Measurements from ENCODE around the gene MAIP1. TPM values are rescaled to one million over a fixed set of nuclear protein-coding genes. Genes with fewer than 3 reads are reported as not detected.
A peak's percentile ranks its signal among the peaks of the same experiment; 100 is the strongest.
"Not testable (repeated sequence)": the region's sequence is repeated elsewhere in the genome, so short reads cannot be mapped to it uniquely, and the experiment has no call there.

MAIP1 gene
- polyA plus RNA-seq, 2 of the 4 experiments (the other 2 are of a cell fraction) = 36.9 to 50.9 TPM

DNA sequence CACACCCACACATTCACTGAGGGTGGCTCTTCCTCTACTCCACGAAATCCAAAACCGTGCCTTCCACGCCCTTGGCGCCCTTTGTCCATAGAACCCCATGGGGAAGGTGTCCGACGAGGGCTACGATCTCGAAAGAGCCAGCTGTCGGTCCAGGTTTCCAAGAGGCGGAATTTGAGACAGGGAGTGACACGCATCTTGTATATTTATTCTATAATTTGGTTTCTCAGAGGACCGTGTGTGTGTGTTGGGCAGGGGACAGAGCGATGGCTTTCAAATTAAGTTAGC is 43.6 kb upstream of the MAIP1 start:
- H3K9me3 ChIP-seq = peaks cover 4% of the 10 kb centered on the region; the same call in 2 of the 3 replicates
- H3K4me3 ChIP-seq = peak overlapping the region; percentile 55
- peak overlapping the region; percentile 88 to 97 for H3K27ac ChIP-seq
- no peak for ATAC-seq
- FAIRE-seq = no peak
- WGBS (ENCODE audit: missing lambda C conversion rate) = under 1% methylated on average over 13 of the region's 13 CpGs
- no peak for TF ChIP-seq ZSCAN20 (CRISPR knock-in tag; IDR thresholded peaks at IDR 0.05)
- TF ChIP-seq MYC (IDR thresholded peaks at IDR 0.05; ENCODE audit: borderline replicate concordance, low read length) = 0 out of 2 replicates have a peak, but pooled peaks have one; percentile 23
- TF ChIP-seq, protein P1, sequence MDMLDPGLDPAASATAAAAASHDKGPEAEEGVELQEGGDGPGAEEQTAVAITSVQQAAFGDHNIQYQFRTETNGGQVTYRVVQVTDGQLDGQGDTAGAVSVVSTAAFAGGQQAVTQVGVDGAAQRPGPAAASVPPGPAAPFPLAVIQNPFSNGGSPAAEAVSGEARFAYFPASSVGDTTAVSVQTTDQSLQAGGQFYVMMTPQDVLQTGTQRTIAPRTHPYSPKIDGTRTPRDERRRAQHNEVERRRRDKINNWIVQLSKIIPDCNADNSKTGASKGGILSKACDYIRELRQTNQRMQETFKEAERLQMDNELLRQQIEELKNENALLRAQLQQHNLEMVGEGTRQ (IDR thresholded peaks at IDR 0.05) = no peak
- no peak for TF ChIP-seq POLR2AphosphoS2 (conservative IDR thresholded peaks at IDR 0.05; ENCODE audit: low read length)
- TF ChIP-seq FOSL2 (IDR thresholded peaks at IDR 0.05) = no peak
- no peak for TF ChIP-seq FOSL2 (CRISPR knock-in tag; IDR thresholded peaks at IDR 0.05)
- TF ChIP-seq BHLHE40 (IDR thresholded peaks at IDR 0.05; ENCODE audit: low read depth, low read length) = no peak
- POLR2A ChIA-PET = interaction anchor here (0.7 kb wide), 1 partner anchor 15 kb away, joined by 3 read pairs; no protein-coding TSS in a partner anchor
- no peak for DNase-seq (ENCODE audit: low read depth in 1 of 2, low spot score in 1 of 2)
- H3K4me1 ChIP-seq = peaks cover 7% of the 10 kb centered on the region; the same call in 2 of the 3 replicates
- CTCF ChIA-PET = interaction anchor here (1.4 kb wide), 1 partner anchor 29 kb away, joined by 3 read pairs; no protein-coding TSS in a partner anchor
- H3K4me2 ChIP-seq = peak overlapping the region; percentile 69

DNA sequence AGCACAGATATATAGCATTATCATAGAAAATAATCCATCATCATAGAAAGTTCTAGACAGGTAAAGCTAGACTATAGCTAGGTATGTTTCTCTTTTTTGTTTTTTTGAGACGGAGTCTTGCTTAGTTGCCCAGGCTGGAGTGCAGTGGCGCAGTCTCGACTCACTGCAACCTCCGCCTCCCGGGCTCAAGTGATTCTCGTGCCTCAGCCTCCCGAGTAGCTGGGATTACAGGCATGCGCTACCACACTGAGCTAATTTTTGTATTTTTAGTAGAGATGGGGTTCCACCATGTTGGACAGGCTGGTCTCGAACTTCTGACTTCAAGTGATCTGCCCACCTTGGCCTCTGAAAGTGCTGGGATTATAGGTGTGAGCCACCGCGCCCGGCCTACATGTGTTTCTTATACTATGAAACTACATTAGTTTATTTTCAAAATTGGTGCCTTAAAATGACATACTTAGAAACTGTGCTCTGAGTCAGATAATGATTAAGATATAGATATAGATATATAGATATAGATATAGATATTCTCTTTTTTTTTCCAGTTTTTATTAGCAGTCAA is 42.7 kb upstream of the MAIP1 start:
- ATAC-seq; H3K4me1 ChIP-seq; POLR2A ChIA-PET; FAIRE-seq; DNase-seq (ENCODE audit: low read depth in 1 of 2, low spot score in 1 of 2): not testable (repeated sequence)
- 12% methylated on average over 12 of the region's 12 CpGs for WGBS (ENCODE audit: missing lambda C conversion rate)
- CTCF ChIA-PET = interaction anchor here (1.4 kb wide), 1 partner anchor 30 kb away, joined by 3 read pairs; no protein-coding TSS in a partner anchor
- H3K4me2 ChIP-seq = peak overlapping the region; percentile 69
- H3K4me3 ChIP-seq = peak overlapping the region; percentile 55
- H3K9me3 ChIP-seq = peaks cover 12% of the 10 kb centered on the region
- H3K27ac ChIP-seq = peak overlapping the region; percentile 88 to 97

DNA sequence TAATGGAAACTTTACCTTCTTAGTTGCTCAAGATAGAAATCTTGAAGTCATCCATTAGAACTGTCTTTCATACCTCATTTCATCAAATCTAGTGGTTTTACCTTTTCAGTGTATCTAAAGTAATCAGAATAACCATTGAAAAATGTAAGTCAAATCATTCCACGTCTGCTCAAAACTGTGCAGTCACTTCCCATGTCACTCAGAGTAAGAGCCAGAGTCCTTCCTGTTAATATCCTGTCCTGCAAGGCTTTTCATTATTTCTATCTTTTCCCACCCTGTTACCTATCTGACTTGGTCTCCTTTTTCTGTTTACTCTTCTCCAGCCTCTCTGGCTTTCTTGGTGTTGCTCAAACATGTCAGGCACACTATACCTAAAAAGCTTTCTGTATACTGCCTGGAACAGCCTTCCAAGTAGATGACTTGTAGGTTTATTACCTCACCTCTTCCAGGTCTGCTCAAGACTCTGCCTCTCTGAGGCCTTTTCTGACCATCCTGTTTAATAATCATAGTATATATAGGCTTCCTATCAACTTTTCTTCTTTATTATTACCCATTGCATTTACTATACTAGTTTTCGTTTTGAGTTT is 40.9 kb upstream of the MAIP1 start:
- Histone ChIP-seq H3K9me3 (peaks cover 13% of the 10 kb centered on the region), H3K4me1 (peaks cover 7% of the 10 kb centered on the region; the same call in 2 of the 3 replicates), H3K4me3 (no peak overlapping the region), H3K4me2 (peak overlapping the region; percentile 51), H3K27ac (no peak overlapping the region)
- no peak for ATAC-seq
- POLR2A ChIA-PET = no interaction called here
- TF ChIP-seq EHF (CRISPR knock-in tag; IDR thresholded peaks at IDR 0.05) (no peak), JUNB (IDR thresholded peaks at IDR 0.05) (no peak), FOXS1 (CRISPR knock-in tag; IDR thresholded peaks at IDR 0.05) (no peak), RAD21 (conservative IDR thresholded peaks at IDR 0.05 in 1 of 2, IDR thresholded peaks at IDR 0.05 in 1 of 2) (no peak), POLR2AphosphoS2 (conservative IDR thresholded peaks at IDR 0.05; ENCODE audit: low read length) (no peak), CHD2 (IDR thresholded peaks at IDR 0.05; ENCODE audit: low read length, partially characterized antibody) (no peak), NPAS2 (CRISPR knock-in tag; IDR thresholded peaks at IDR 0.05; ENCODE audit: borderline replicate concordance) (no peak), ZC3H11A (IDR thresholded peaks at IDR 0.05) (no peak), FOSB (CRISPR knock-in tag; IDR thresholded peaks at IDR 0.05) (no peak), BHLHE40 (IDR thresholded peaks at IDR 0.05; ENCODE audit: low read depth, low read length) (no peak), EHMT2 (IDR thresholded peaks at IDR 0.05; ENCODE audit: low read depth) (no peak), ZFP36 (IDR thresholded peaks at IDR 0.05; ENCODE audit: borderline replicate concordance, partially characterized antibody) (no peak), ZSCAN20 (CRISPR knock-in tag; IDR thresholded peaks at IDR 0.05) (no peak), GATA3 (IDR thresholded peaks at IDR 0.05; ENCODE audit: borderline replicate concordance) (no peak), HOXB5 (CRISPR knock-in tag; IDR thresholded peaks at IDR 0.05) (no peak)
- TF ChIP-seq, protein P2, sequence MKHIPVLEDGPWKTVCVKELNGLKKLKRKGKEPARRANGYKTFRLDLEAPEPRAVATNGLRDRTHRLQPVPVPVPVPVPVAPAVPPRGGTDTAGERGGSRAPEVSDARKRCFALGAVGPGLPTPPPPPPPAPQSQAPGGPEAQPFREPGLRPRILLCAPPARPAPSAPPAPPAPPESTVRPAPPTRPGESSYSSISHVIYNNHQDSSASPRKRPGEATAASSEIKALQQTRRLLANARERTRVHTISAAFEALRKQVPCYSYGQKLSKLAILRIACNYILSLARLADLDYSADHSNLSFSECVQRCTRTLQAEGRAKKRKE (CRISPR knock-in tag; IDR thresholded peaks at IDR 0.05; ENCODE audit: low read depth) = no peak
- TF ChIP-seq, protein P3, sequence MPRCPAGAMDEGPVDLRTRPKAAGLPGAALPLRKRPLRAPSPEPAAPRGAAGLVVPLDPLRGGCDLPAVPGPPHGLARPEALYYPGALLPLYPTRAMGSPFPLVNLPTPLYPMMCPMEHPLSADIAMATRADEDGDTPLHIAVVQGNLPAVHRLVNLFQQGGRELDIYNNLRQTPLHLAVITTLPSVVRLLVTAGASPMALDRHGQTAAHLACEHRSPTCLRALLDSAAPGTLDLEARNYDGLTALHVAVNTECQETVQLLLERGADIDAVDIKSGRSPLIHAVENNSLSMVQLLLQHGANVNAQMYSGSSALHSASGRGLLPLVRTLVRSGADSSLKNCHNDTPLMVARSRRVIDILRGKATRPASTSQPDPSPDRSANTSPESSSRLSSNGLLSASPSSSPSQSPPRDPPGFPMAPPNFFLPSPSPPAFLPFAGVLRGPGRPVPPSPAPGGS (IDR thresholded peaks at IDR 0.05) = no peak
- CTCF ChIA-PET = interaction anchor here (0.6 kb wide), 1 partner anchor 639 kb away, joined by 3 read pairs; no protein-coding TSS in a partner anchor
- no peak for DNase-seq (ENCODE audit: low read depth in 1 of 2, low spot score in 1 of 2)
- FAIRE-seq = no peak
- WGBS (ENCODE audit: missing lambda C conversion rate) = 83% methylated on average over 2 of the region's 2 CpGs

Data from A549 (cell line).